Fibroblast of lung (primary cell): ENCODE results near the gene LRRC57.

ENCODE experiments used
- EZH2 ChIP-seq: IDR thresholded peaks from 2 replicates; pipeline ENCODE4 v1.5.1; 2012; ENCODE audit warnings: low read length, control low read depth, mild to moderate bottlenecking; ENCODE audit errors: missing control alignments
- TF ChIP-seq, protein P1 (sequence below), 2 donors: IDR thresholded peaks in 1 of 2; conservative IDR thresholded peaks in 1 of 2; 1 replicate in 1 of 2; 2 replicates in 1 of 2; pipeline ENCODE4 v1.5.1; 2011 to 2012; ENCODE audit warnings: low read length in 2 of 2, control low read depth in 1 of 2, inconsistent platforms in 1 of 2, low read depth in 1 of 2, mild to moderate bottlenecking in 1 of 2

DNA sequence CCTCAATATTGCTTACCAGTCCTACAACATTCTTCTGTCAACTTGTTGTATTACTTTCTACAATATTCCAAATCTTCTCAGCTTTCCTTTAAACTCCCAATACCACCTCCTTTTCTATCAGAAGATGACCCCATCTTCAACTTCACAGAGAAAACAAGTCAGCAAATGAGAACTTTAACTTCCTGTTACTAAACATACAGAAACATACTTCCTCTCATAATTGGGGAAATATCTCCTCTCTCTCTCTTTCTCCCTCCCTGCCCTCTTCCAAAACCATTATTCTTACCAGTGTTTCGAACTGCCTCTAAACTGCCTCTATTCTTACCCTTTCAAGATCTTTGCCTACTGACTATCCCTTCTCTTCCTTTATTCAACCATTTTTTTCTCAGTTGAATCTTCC, 54.9 kb downstream of the LRRC57 start:
- TF ChIP-seq, protein P1, sequence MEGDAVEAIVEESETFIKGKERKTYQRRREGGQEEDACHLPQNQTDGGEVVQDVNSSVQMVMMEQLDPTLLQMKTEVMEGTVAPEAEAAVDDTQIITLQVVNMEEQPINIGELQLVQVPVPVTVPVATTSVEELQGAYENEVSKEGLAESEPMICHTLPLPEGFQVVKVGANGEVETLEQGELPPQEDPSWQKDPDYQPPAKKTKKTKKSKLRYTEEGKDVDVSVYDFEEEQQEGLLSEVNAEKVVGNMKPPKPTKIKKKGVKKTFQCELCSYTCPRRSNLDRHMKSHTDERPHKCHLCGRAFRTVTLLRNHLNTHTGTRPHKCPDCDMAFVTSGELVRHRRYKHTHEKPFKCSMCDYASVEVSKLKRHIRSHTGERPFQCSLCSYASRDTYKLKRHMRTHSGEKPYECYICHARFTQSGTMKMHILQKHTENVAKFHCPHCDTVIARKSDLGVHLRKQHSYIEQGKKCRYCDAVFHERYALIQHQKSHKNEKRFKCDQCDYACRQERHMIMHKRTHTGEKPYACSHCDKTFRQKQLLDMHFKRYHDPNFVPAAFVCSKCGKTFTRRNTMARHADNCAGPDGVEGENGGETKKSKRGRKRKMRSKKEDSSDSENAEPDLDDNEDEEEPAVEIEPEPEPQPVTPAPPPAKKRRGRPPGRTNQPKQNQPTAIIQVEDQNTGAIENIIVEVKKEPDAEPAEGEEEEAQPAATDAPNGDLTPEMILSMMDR (conservative IDR thresholded peaks at IDR 0.05 in 1 of 2, IDR thresholded peaks at IDR 0.05 in 1 of 2; ENCODE audit: low read depth in 1 of 2, low read length in 2 of 2), result no peak
- TF ChIP-seq EZH2, result no peak
